Ovary (tissue), 3 donors: ENCODE data around the gene FAM3C.

ENCODE experiments used
- POLR2A ChIP-seq: fragments of 450-650 bp; IDR thresholded peaks from one replicate; pipeline ENCODE4 v1.6.1; 2017; ENCODE audit warnings: antibody characterized with exemption, mild to moderate bottlenecking, moderate library complexity
- TF ChIP-seq, protein P1 (sequence below), 3 donors: fragments of 450-650 bp in 2 of 3; fragments of 200-600 bp in 1 of 3; IDR thresholded peaks; one replicate each; pipeline versions ENCODE4 v1.5.1 to v1.8.0; 2016 to 2022; ENCODE audit warnings: antibody characterized with exemption in 3 of 3, mild to moderate bottlenecking in 1 of 3
- donor health status: DM: no; HTN: no; CAD: no.

DNA sequence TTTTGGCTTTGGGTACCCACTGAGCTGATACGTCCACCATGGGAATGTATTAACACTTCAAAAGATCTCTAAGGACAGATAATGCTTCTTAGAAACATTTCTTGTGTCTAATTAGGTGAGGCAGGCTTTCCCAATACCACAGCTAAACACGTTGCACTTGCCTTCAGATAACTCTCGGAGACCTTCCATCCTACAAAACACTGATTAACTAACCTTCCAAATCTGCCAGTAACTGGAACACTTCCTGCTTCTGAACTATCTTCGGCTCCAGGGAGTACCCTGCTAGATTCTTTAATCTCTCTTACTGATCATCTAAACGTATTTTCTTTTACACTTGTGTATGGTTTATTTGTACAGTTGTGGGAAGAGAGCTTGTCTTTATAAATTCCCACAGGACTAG lies 68.4 kb downstream of the FAM3C start:
- no peak for TF ChIP-seq POLR2A
- TF ChIP-seq, protein P1, sequence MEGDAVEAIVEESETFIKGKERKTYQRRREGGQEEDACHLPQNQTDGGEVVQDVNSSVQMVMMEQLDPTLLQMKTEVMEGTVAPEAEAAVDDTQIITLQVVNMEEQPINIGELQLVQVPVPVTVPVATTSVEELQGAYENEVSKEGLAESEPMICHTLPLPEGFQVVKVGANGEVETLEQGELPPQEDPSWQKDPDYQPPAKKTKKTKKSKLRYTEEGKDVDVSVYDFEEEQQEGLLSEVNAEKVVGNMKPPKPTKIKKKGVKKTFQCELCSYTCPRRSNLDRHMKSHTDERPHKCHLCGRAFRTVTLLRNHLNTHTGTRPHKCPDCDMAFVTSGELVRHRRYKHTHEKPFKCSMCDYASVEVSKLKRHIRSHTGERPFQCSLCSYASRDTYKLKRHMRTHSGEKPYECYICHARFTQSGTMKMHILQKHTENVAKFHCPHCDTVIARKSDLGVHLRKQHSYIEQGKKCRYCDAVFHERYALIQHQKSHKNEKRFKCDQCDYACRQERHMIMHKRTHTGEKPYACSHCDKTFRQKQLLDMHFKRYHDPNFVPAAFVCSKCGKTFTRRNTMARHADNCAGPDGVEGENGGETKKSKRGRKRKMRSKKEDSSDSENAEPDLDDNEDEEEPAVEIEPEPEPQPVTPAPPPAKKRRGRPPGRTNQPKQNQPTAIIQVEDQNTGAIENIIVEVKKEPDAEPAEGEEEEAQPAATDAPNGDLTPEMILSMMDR (IDR thresholded peaks at IDR 0.05) = no peak
